Liver (tissue), 3 donors: Measurements from ENCODE around the gene CFAP299.

Experiments used
- FOXA2 ChIP-seq: IDR thresholded peaks from 2 replicates; pipeline ENCODE4 v1.6.1; 2016; ENCODE audit warnings: antibody characterized with exemption
- GABPA ChIP-seq, 2 donors: IDR thresholded peaks in 1 of 2; conservative IDR thresholded peaks in 1 of 2; 2 replicates each; pipeline ENCODE4 v1.6.1; 2016; ENCODE audit warnings: antibody characterized with exemption in 2 of 2, mild to moderate bottlenecking in 1 of 2, moderate library complexity in 1 of 2
- JUND ChIP-seq, 2 donors: IDR thresholded peaks; 2 replicates each; pipeline ENCODE4 v1.6.1; 2016; ENCODE audit warnings: antibody characterized with exemption in 2 of 2
- TF ChIP-seq, protein P1 (sequence below): fragments of 150-350 bp; IDR thresholded peaks from 2 replicates; pipeline ENCODE4 v1.5.1; 2017; ENCODE audit warnings: improper control_type of control experiment, low read depth, low read length; ENCODE audit not compliant: missing input control
- TF ChIP-seq, protein P2 (sequence below): IDR thresholded peaks from 2 replicates; pipeline ENCODE4 v1.6.1; 2016; ENCODE audit warnings: antibody characterized with exemption
- donor health status: healthy.
- donor health status: healthy.

DNA sequence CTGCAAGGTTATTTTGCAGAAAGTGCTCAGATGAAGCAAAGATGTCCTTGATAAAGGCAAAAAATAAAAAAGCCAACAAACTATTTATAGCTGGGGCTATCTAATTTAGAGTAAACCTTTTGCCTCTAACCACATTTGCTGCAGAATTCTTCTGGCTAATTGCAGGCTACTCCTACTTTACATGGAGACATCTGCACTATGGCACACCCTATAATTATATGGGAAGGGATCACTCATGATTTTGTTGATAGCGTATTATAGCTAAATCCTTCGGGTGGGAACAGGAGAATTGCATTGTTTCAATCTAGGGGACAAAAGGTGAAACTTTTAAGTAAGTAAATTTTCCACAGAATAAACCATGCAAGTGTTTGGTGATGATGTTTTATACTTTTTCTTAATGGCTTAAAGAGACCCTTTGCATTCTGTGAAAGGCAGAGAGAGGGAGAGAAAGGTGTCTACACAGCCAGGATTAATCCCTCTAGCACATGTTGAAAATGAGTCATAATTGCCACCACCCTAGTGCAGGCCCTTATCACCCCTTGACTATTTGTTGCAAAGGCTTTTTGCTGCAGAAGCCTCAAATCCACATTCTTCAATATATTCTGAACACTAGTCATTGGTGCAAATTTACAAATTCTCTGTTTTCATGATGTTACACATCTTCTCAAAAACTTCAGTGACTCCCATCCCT lies 473.7 kb downstream of the CFAP299 start:
- TF ChIP-seq, protein P1, sequence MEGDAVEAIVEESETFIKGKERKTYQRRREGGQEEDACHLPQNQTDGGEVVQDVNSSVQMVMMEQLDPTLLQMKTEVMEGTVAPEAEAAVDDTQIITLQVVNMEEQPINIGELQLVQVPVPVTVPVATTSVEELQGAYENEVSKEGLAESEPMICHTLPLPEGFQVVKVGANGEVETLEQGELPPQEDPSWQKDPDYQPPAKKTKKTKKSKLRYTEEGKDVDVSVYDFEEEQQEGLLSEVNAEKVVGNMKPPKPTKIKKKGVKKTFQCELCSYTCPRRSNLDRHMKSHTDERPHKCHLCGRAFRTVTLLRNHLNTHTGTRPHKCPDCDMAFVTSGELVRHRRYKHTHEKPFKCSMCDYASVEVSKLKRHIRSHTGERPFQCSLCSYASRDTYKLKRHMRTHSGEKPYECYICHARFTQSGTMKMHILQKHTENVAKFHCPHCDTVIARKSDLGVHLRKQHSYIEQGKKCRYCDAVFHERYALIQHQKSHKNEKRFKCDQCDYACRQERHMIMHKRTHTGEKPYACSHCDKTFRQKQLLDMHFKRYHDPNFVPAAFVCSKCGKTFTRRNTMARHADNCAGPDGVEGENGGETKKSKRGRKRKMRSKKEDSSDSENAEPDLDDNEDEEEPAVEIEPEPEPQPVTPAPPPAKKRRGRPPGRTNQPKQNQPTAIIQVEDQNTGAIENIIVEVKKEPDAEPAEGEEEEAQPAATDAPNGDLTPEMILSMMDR: no peak
- TF ChIP-seq GABPA (IDR thresholded peaks at IDR 0.05 in 1 of 2, conservative IDR thresholded peaks at IDR 0.05 in 1 of 2) (no peak), FOXA2 (no peak), JUND (IDR thresholded peaks at IDR 0.05) (no peak)
- TF ChIP-seq, protein P2, sequence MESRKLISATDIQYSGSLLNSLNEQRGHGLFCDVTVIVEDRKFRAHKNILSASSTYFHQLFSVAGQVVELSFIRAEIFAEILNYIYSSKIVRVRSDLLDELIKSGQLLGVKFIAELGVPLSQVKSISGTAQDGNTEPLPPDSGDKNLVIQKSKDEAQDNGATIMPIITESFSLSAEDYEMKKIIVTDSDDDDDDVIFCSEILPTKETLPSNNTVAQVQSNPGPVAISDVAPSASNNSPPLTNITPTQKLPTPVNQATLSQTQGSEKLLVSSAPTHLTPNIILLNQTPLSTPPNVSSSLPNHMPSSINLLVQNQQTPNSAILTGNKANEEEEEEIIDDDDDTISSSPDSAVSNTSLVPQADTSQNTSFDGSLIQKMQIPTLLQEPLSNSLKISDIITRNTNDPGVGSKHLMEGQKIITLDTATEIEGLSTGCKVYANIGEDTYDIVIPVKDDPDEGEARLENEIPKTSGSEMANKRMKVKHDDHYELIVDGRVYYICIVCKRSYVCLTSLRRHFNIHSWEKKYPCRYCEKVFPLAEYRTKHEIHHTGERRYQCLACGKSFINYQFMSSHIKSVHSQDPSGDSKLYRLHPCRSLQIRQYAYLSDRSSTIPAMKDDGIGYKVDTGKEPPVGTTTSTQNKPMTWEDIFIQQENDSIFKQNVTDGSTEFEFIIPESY: no peak
